IMR-90 (cell line): ENCODE data around the gene SLC24A3. TPM values are rescaled to one million over a fixed set of nuclear protein-coding genes. Genes with fewer than 3 reads are reported as not detected.

Experiments used
- ATAC-seq: fragments of 200-7000 bp; cut with Tn5 transposase; 2 replicates; pipeline ENCODE4 v1.9.1; 2020; ENCODE audit warnings: low read depth, mild to moderate bottlenecking, moderate library complexity
- BruUV-seq: library from RNA; stranded (reverse); fragments of 400-500 nt; replicated peaks from 2 replicates; lab custom pipeline; 2021; lab: Mats Ljungman, UMichigan
- CTCF ChIA-PET: fragments of 300-600 bp; formaldehyde crosslinking; extraction: SDS; loops from one replicate; lab custom pipeline; 2021; ENCODE audit warnings: antibody characterized with exemption; lab: Yijun Ruan, JAX
- POLR2A ChIA-PET: fragments of 300-600 bp; sonication (Branson Sonifier 250); formaldehyde crosslinking; loops from one replicate; lab custom pipeline; 2022; ENCODE audit warnings: antibody characterized with exemption; ENCODE audit not compliant: unreplicated experiment; lab: Charles Lee
- DNase-seq: peaks from one replicate; pipeline ENCODE4 v3.0.0; 2013
- H2AFZ ChIP-seq: replicated peaks from 2 replicates; pipeline ENCODE3; 2013; ENCODE audit warnings: low read length, mild to moderate bottlenecking; ENCODE audit not compliant: poor library complexity
- H2AK5ac ChIP-seq: 2 replicates; pipeline ENCODE4 v1.6.1; 2013; ENCODE audit warnings: low read depth, low read length, inconsistent platforms
- H2AK9ac ChIP-seq: replicated peaks from 2 replicates; pipeline ENCODE3; 2013; ENCODE audit warnings: mild to moderate bottlenecking, low read depth, low read length, moderate library complexity; ENCODE audit not compliant: poor library complexity
- H2BK120ac ChIP-seq: 2 replicates; pipeline ENCODE4 v1.6.1; 2013; ENCODE audit warnings: low read depth, low read length, inconsistent platforms
- H2BK15ac ChIP-seq: 3 replicates; pipeline ENCODE4 v1.6.1; 2013; ENCODE audit warnings: low read depth, low read length, inconsistent platforms
- H2BK20ac ChIP-seq: 2 replicates; pipeline ENCODE4 v1.6.1; 2013; ENCODE audit warnings: low read depth, mild to moderate bottlenecking, inconsistent platforms, low read length, moderate library complexity
- H2BK5ac ChIP-seq: 2 replicates; pipeline ENCODE4 v1.6.1; 2013; ENCODE audit warnings: mild to moderate bottlenecking, low read depth, low read length, inconsistent platforms; ENCODE audit not compliant: poor library complexity, severe bottlenecking
- H3K14ac ChIP-seq: replicated peaks from 2 replicates; pipeline ENCODE4 v1.6.1; 2013; ENCODE audit warnings: low read depth, low read length, inconsistent platforms
- H3K18ac ChIP-seq: 2 replicates; pipeline ENCODE4 v1.6.1; 2013; ENCODE audit warnings: low read depth, low read length, control low read depth
- H3K23ac ChIP-seq: 2 replicates; pipeline ENCODE4 v1.6.1; 2013; ENCODE audit warnings: low read depth, low read length, inconsistent platforms
- H3K27ac ChIP-seq: 2 replicates; pipeline ENCODE4 v1.5.1; 2013; ENCODE audit warnings: mild to moderate bottlenecking, control low read depth, low read length; ENCODE audit not compliant: insufficient read depth
- H3K27me3 ChIP-seq: 2 replicates; pipeline ENCODE4 v1.6.1; 2013; ENCODE audit warnings: low read length; ENCODE audit not compliant: control insufficient read depth, insufficient read depth
- H3K36me3 ChIP-seq: 2 replicates; pipeline ENCODE4 v1.6.1; 2013; ENCODE audit warnings: low read length, mixed read lengths; ENCODE audit not compliant: control insufficient read depth, insufficient read depth
- H3K4ac ChIP-seq: 2 replicates; pipeline ENCODE4 v1.6.1; 2013; ENCODE audit warnings: low read depth, low read length, inconsistent platforms
- H3K4me1 ChIP-seq: 2 replicates; pipeline ENCODE4 v1.6.1; 2013; ENCODE audit warnings: low read length, mixed read lengths; ENCODE audit not compliant: control insufficient read depth, insufficient read depth
- H3K4me2 ChIP-seq: 2 replicates; pipeline ENCODE4 v1.6.1; 2013; ENCODE audit warnings: low read depth, mild to moderate bottlenecking, control low read depth, low read length, moderate library complexity
- H3K4me3 ChIP-seq: 2 replicates; pipeline ENCODE4 v1.5.1; 2013; ENCODE audit warnings: low read depth, mild to moderate bottlenecking, control low read depth, low read length, moderate library complexity; ENCODE audit not compliant: insufficient read depth
- H3K56ac ChIP-seq: 2 replicates; pipeline ENCODE4 v1.6.1; 2013; ENCODE audit warnings: low read length, inconsistent platforms; ENCODE audit not compliant: insufficient read depth; ENCODE audit errors: extremely low read depth
- H3K79me1 ChIP-seq, 2 experiments: 2 replicates each; pipeline ENCODE4 v1.6.1; 2013; ENCODE audit warnings: low read length in 2 of 2, inconsistent platforms in 1 of 2, low read depth in 1 of 2
- H3K9ac ChIP-seq: 2 replicates; pipeline ENCODE4 v1.6.1; 2013; ENCODE audit warnings: low read depth, low read length, control low read depth
- H3K9me1 ChIP-seq: 2 replicates; pipeline ENCODE4 v1.6.1; 2013; ENCODE audit warnings: low read length, inconsistent platforms; ENCODE audit not compliant: insufficient read depth
- H3K9me3 ChIP-seq: 2 replicates; pipeline ENCODE4 v1.6.1; 2013; ENCODE audit warnings: low read length; ENCODE audit not compliant: control insufficient read depth, insufficient read depth
- H4K20me1 ChIP-seq: 2 replicates; pipeline ENCODE4 v1.6.1; 2013; ENCODE audit warnings: low read length, inconsistent platforms; ENCODE audit not compliant: insufficient read depth
- H4K5ac ChIP-seq: 2 replicates; pipeline ENCODE4 v1.6.1; 2013; ENCODE audit warnings: mild to moderate bottlenecking, low read depth, low read length, control low read depth
- H4K8ac ChIP-seq, 2 experiments: 2 replicates each; pipeline ENCODE4 v1.6.1; 2013; ENCODE audit warnings: low read depth in 2 of 2, low read length in 2 of 2, control low read depth in 1 of 2, inconsistent platforms in 1 of 2
- H4K91ac ChIP-seq: 2 replicates; pipeline ENCODE4 v1.6.1; 2013; ENCODE audit warnings: low read depth, low read length, inconsistent platforms; ENCODE audit not compliant: insufficient read depth
- CEBPB ChIP-seq: IDR thresholded peaks from 2 replicates; pipeline ENCODE4 v1.6.1; 2012; ENCODE audit warnings: low read depth, low read length, improper control_type of control experiment
- MAFK ChIP-seq: IDR thresholded peaks from 2 replicates; pipeline ENCODE4 v1.6.1; 2012; ENCODE audit warnings: low read depth, low read length, improper control_type of control experiment
- MAZ ChIP-seq: IDR thresholded peaks from 2 replicates; pipeline ENCODE4 v1.6.1; 2012; ENCODE audit warnings: low read depth, mild to moderate bottlenecking, low read length, improper control_type of control experiment, moderate library complexity, borderline replicate concordance
- NFE2L2 ChIP-seq: fragments of 150-350 bp; IDR thresholded peaks from 2 replicates; pipeline ENCODE4 v1.6.1; 2016; ENCODE audit warnings: low read depth, mild to moderate bottlenecking, low read length
- POLR2A ChIP-seq: IDR thresholded peaks from 2 replicates; pipeline ENCODE4 v1.6.1; 2012; ENCODE audit warnings: mild to moderate bottlenecking, low read depth, low read length
- RAD21 ChIP-seq: IDR thresholded peaks from 2 replicates; pipeline ENCODE4 v1.6.1; 2012; ENCODE audit warnings: low read length, improper control_type of control experiment
- RCOR1 ChIP-seq: IDR thresholded peaks from 2 replicates; pipeline ENCODE4 v1.6.1; 2012; ENCODE audit warnings: mild to moderate bottlenecking, low read length, improper control_type of control experiment; ENCODE audit not compliant: insufficient replicate concordance
- SMC3 ChIP-seq: fragments of 150-350 bp; IDR thresholded peaks from 2 replicates; pipeline ENCODE4 v1.6.1; 2016; ENCODE audit warnings: low read depth, mild to moderate bottlenecking, antibody characterized with exemption, low read length, moderate library complexity
- WGBS, 2 experiments: methylation state at CpG; one replicate each; pipeline versions ENCODE4 v1.1.5 to v1.1.7; 2013; ENCODE audit warnings: missing lambda C conversion rate in 2 of 2; ENCODE audit not compliant: insufficient read length in 1 of 2; ENCODE audit errors: extremely low coverage in 2 of 2; 5-methylcytosine and 5-hydroxymethylcytosine counted together
- dilution Hi-C: fragments of 300-500 bp; cut with HindIII; formaldehyde crosslinking; loops from one replicate; pipeline ENCODE4 v1.14.3; 2018; ENCODE audit warnings: low sequenced_read_pairs; ENCODE audit not compliant: unreplicated experiment
- in situ Hi-C: fragments of 300-500 bp; cut with MboI; formaldehyde crosslinking; loops from 3 replicates; pipeline ENCODE4 v1.14.3; 2019; ENCODE audit warnings: low sequenced_read_pairs, inconsistent platforms, mixed read lengths
- intact Hi-C: fragments of 100-400 bp; cut with micrococcal nuclease; formaldehyde crosslinking; loops from 2 replicates; pipeline ENCODE4 v1.10.0; 2022
- polyA plus RNA-seq, 3 experiments: library from polyadenylated mRNA; depleted of rRNA; stranded (reverse); fragments of >200 nt; gene quantifications; 2 replicates each; pipeline ENCODE4 v1.2.3, GENCODE V29; 2012; ENCODE audit warnings: low replicate concordance in 1 of 3
- total RNA-seq: library from RNA; depleted of rRNA; stranded (reverse); fragments of >200 nt; gene quantifications from 2 replicates; pipeline ENCODE4 v1.2.3, GENCODE V29; 2012
- TF ChIP-seq, protein P1 (sequence below): fragments of 150-350 bp; IDR thresholded peaks from 2 replicates; pipeline ENCODE4 v1.6.1; 2017; ENCODE audit warnings: mild to moderate bottlenecking, antibody characterized with exemption, low read length, low read depth
- TF ChIP-seq, protein P2 (sequence below): conservative IDR thresholded peaks from 2 replicates; pipeline ENCODE4 v1.5.1; 2012; ENCODE audit warnings: mild to moderate bottlenecking, low read depth, low read length, improper control_type of control experiment

SLC24A3 gene
- total and polyA plus RNA-seq, 2 of the 4 experiments (the other 2 are of a cell fraction): not detected

DNA sequence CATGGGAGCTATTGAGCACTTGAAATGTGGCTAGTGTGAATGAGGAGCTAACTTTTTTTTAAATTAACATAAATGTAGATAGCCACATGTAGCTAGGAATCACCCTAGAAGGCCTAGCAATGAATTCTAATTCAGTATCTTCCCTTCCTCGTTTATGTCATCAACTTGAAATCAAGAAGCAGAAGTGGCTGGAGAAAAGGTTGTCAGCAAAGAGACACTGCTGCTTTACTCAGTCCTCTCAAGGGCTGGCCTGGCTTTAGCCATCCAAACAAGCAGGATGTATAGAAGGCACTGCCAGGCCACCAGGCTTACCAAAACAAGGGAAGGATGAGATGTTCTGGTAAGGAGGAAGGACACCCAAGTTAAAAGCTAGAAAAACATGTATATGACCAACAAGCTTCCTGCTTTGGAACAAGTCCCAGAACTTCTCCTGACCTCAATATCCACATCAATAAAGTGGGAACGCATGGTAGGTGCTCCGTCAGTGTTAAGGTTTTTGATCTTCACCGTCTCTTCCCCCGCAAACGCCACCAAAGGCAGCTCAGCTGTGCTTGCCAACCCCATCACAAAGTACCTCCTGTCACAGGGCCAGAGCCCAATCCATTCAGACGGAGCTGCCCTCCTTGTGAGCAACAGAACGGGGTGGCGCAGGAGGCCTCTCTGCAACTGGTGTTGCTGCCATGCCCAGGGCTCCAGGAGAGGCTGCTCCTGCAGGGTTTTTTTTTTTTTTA lies 309.8 kb downstream of the SLC24A3 start:
- Histone ChIP-seq H2BK20ac (no peak overlapping the region), H4K20me1 (no peaks in the 10 kb centered on the region), H3K4me1 (no peaks in the 10 kb centered on the region), H3K18ac (no peak overlapping the region), H3K9ac (no peak overlapping the region), H3K79me1 (no peaks in the 10 kb centered on the region), H3K56ac (no peak overlapping the region), H2AK9ac (no peak overlapping the region), H3K27ac (no peak overlapping the region), H4K5ac (no peak overlapping the region), H3K36me3 (no peaks in the 10 kb centered on the region), H2BK15ac (no peak overlapping the region), H3K4me3 (no peak overlapping the region), H2BK5ac (no peak overlapping the region), H3K9me3 (no peaks in the 10 kb centered on the region), H3K27me3 (no peaks in the 10 kb centered on the region), H2AK5ac (no peak overlapping the region), H3K23ac (no peak overlapping the region), H4K8ac (no peak overlapping the region), H3K14ac (no peak overlapping the region), H3K4ac (no peak overlapping the region), H2BK120ac (no peak overlapping the region), H3K4me2 (no peak overlapping the region), H3K9me1 (no peaks in the 10 kb centered on the region), H4K91ac (no peak overlapping the region), H2AFZ (no peak overlapping the region)
- TF ChIP-seq MAZ (no peak), CEBPB (no peak), MAFK (no peak), POLR2A (no peak), RAD21 (no peak), RCOR1 (no peak), NFE2L2 (no peak), SMC3 (no peak)
- TF ChIP-seq, protein P1, sequence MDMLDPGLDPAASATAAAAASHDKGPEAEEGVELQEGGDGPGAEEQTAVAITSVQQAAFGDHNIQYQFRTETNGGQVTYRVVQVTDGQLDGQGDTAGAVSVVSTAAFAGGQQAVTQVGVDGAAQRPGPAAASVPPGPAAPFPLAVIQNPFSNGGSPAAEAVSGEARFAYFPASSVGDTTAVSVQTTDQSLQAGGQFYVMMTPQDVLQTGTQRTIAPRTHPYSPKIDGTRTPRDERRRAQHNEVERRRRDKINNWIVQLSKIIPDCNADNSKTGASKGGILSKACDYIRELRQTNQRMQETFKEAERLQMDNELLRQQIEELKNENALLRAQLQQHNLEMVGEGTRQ: no peak
- TF ChIP-seq, protein P2, sequence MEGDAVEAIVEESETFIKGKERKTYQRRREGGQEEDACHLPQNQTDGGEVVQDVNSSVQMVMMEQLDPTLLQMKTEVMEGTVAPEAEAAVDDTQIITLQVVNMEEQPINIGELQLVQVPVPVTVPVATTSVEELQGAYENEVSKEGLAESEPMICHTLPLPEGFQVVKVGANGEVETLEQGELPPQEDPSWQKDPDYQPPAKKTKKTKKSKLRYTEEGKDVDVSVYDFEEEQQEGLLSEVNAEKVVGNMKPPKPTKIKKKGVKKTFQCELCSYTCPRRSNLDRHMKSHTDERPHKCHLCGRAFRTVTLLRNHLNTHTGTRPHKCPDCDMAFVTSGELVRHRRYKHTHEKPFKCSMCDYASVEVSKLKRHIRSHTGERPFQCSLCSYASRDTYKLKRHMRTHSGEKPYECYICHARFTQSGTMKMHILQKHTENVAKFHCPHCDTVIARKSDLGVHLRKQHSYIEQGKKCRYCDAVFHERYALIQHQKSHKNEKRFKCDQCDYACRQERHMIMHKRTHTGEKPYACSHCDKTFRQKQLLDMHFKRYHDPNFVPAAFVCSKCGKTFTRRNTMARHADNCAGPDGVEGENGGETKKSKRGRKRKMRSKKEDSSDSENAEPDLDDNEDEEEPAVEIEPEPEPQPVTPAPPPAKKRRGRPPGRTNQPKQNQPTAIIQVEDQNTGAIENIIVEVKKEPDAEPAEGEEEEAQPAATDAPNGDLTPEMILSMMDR: no peak
- BruUV-seq: no TSS peak
- intact Hi-C loops: no loop called here
- POLR2A ChIA-PET: no interaction called here
- CTCF ChIA-PET: no interaction called here
- no peak for ATAC-seq
- WGBS, 2 experiments: no CpG with 5 or more reads among the region's 9 CpGs
- dilution Hi-C loops: no loop called here
- in situ Hi-C loops: no loop called here
- DNase-seq: no peak
